C4-2B (cell line): ENCODE measurements around the gene SORBS2.

Source experiments
- CTCF ChIP-seq: fragments of 450-650 bp; conservative IDR thresholded peaks from 2 replicates; pipeline ENCODE4 v1.5.1; 2017; ENCODE audit warnings: mild to moderate bottlenecking
- ZFX ChIP-seq: fragments of 450-650 bp; IDR thresholded peaks from 2 replicates; pipeline ENCODE4 v1.6.1; 2017

- TF ChIP-seq CTCF: no peak
- TF ChIP-seq ZFX: no peak
Measured at GRCh38 chr4:185849664-185850550, 37.9 kb upstream of the SORBS2 start.
